ENCODE data around the gene HIVEP1. TPM values are rescaled to one million over a fixed set of nuclear protein-coding genes. Genes with fewer than 3 reads are reported as not detected.

HIVEP1 gene
- total RNA-seq, 1 donor from 2014 or later = 22.8 TPM

DNA sequence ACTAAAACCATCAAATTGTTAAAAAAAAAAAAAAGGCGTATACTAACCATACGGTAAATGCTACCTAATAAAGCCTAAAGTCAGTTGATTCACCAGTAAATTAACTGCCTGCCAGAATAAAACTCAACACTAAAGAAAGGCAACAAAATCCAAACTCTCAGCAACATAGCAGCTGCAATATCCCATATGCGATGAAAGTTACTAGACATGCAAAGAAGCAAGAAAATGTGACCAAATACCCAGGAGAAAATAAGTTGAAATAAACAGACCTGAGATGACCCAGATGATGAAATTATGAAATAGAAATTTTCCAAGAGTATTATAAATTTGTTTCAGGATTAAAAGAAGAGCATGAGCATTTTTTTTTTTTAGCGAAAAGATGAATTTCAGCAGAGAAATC lies 174.4 kb downstream of the HIVEP1 start:
- DNase-seq (no peak), ATAC-seq (no peak)
- Histone ChIP-seq H3K27me3 (ENCODE audit: low read depth) (no peaks in the 10 kb centered on the region), H3K36me3 (no peaks in the 10 kb centered on the region), H3K9me3 (no peaks in the 10 kb centered on the region), H3K27ac (no peak overlapping the region), H3K4me3 (no peak overlapping the region), H3K4me1 (no peaks in the 10 kb centered on the region)
- TF ChIP-seq, protein P1, sequence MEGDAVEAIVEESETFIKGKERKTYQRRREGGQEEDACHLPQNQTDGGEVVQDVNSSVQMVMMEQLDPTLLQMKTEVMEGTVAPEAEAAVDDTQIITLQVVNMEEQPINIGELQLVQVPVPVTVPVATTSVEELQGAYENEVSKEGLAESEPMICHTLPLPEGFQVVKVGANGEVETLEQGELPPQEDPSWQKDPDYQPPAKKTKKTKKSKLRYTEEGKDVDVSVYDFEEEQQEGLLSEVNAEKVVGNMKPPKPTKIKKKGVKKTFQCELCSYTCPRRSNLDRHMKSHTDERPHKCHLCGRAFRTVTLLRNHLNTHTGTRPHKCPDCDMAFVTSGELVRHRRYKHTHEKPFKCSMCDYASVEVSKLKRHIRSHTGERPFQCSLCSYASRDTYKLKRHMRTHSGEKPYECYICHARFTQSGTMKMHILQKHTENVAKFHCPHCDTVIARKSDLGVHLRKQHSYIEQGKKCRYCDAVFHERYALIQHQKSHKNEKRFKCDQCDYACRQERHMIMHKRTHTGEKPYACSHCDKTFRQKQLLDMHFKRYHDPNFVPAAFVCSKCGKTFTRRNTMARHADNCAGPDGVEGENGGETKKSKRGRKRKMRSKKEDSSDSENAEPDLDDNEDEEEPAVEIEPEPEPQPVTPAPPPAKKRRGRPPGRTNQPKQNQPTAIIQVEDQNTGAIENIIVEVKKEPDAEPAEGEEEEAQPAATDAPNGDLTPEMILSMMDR (IDR thresholded peaks at IDR 0.05) = no peak
- intact Hi-C loops (cut with DNase I) = no loop called here

DNA sequence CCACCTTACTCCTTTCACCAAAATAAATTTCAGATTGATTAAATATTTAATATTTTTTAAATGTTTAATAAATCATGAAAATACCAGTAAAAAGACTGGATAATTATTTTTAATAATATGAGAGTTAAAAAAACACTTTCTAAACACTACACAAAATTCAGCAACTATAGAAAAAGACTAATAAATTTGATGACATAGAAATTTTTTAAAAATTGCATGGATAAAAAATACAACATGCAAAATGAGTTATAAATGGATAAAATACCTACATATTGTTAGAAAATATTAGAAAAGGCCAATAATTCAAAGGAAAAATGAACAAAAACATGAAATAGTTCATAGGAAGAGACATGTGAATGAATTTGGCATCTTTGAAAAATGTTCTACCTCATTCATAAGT lies 177.0 kb downstream of the HIVEP1 start:
- intact Hi-C loops (cut with DNase I) = no loop called here
- ATAC-seq = no peak
- Histone ChIP-seq H3K36me3 (no peaks in the 10 kb centered on the region), H3K4me1 (no peaks in the 10 kb centered on the region), H3K27me3 (ENCODE audit: low read depth) (no peaks in the 10 kb centered on the region), H3K4me3 (no peak overlapping the region), H3K9me3 (no peaks in the 10 kb centered on the region), H3K27ac (no peak overlapping the region)
- no peak for DNase-seq
- TF ChIP-seq, protein P1 (IDR thresholded peaks at IDR 0.05) = no peak

DNA sequence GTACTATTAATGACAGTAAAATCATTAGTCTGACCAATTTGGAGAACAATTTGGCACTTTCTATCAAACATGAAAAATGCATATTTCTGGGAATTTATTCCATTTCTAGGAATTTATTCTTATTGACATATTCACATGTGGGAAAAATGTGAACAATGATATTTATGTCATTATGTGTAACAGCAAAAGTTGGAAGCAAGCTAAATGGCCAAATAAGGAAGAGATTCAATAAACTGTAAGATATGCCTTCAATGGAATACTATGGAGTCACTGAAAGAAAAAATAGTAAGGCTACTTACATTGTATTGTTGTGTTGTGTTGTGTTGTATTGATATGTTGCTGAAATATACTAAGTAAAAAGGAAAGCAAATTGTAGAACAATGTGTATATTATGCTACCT lies 177.5 kb downstream of the HIVEP1 start:
- no peaks in the 10 kb centered on the region for H3K36me3 ChIP-seq
- H3K9me3 ChIP-seq = no peaks in the 10 kb centered on the region
- no peak overlapping the region for H3K27ac ChIP-seq
- TF ChIP-seq, protein P1 (IDR thresholded peaks at IDR 0.05) = no peak
- H3K4me1 ChIP-seq = no peaks in the 10 kb centered on the region
- H3K27me3 ChIP-seq (ENCODE audit: low read depth) = no peaks in the 10 kb centered on the region
- intact Hi-C loops (cut with DNase I) = no loop called here
- H3K4me3 ChIP-seq = no peak overlapping the region
- DNase-seq (no peak), ATAC-seq (no peak)

DNA sequence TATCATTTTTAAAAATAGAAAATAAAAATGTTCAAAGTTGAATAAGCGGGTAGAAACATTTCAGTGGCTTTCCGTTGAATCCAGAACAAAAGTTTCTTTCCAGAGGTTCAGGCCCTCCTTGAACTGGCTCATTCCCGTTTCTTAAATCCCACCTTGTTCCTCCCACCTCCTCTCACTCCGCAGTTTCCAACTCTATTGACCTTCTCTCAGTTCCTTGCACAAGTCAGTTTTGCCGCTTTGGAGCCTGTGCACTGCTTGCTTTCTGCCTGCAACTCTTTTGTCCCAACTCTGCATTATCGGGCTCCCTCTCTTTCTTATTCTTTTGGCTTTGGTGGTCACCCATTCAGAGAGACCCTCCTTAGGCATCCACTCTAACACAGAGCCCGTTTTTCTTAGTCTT lies 178.1 kb downstream of the HIVEP1 start:
- no peak overlapping the region for H3K27ac ChIP-seq
- H3K9me3 ChIP-seq = no peaks in the 10 kb centered on the region
- TF ChIP-seq, protein P1 (IDR thresholded peaks at IDR 0.05) = no peak
- H3K4me3 ChIP-seq = no peak overlapping the region
- H3K27me3 ChIP-seq (ENCODE audit: low read depth) = no peaks in the 10 kb centered on the region
- ATAC-seq (no peak), DNase-seq (no peak)
- H3K4me1 ChIP-seq = no peaks in the 10 kb centered on the region
- intact Hi-C loops (cut with DNase I) = no loop called here
- H3K36me3 ChIP-seq = no peaks in the 10 kb centered on the region

DNA sequence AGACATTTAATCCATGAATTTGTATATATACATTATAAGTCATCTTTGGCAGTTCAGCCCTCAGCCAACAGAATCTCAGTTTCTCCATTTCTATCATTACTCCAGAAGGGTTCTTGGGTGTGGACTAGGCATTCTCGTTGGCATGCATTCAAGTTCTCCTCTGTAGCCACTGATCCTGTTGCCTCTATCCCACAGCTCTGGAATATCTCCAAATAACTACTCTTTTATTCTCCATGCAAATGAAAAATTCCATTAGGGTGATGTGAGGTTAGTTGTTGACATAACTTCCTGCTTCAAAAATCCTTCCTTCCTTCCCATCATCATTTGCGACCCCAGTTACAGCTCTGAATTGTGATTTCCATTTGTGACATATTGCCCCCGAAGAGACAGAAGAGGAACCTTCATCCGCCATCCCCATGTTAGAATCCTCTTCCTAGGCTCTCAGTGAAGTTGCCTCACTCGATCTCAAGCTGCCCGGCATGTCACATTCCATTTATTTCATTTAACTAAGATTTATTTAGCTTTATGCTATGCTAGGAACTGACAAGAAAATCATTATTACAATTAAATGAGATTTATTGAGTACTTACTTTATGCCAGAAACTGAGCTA lies 184.3 kb downstream of the HIVEP1 start:
- Histone ChIP-seq H3K4me1 (no peaks in the 10 kb centered on the region), H3K9me3 (no peaks in the 10 kb centered on the region), H3K27me3 (ENCODE audit: low read depth) (no peaks in the 10 kb centered on the region), H3K27ac (no peak overlapping the region), H3K4me3 (no peak overlapping the region), H3K36me3 (no peaks in the 10 kb centered on the region)
- TF ChIP-seq, protein P1 (IDR thresholded peaks at IDR 0.05) = no peak
- ATAC-seq (no peak), DNase-seq (no peak)
- intact Hi-C loops (cut with DNase I) = no loop called here

Measured in lower lobe of right lung (tissue), 2 donors.